Thoracic aorta (tissue), 2 donors: ENCODE data around the gene MALRD1. TPM values are rescaled to one million over a fixed set of nuclear protein-coding genes. Genes with fewer than 3 reads are reported as not detected.

ENCODE experiments used
- ATAC-seq: fragments of 150-250 bp; one replicate; pipeline ENCODE4 v1.8.0; 2017; ENCODE audit warnings: low read depth; ENCODE audit not compliant: insufficient number of reproducible peaks, low FRiP score
- DNase-seq: peaks from one replicate; pipeline ENCODE4 v3.0.0-alpha.2; 2020; ENCODE audit warnings: low spot score
- H3K27ac ChIP-seq, 2 donors: fragments of 200-600 bp; sonication (generic); 1 replicate in 1 of 2; 2 replicates in 1 of 2; pipeline ENCODE4 v1.5.1; 2016; ENCODE audit warnings: mild to moderate bottlenecking in 2 of 2, moderate library complexity in 2 of 2
- H3K27me3 ChIP-seq: fragments of 200-600 bp; sonication (generic); replicated peaks from 2 replicates; pipeline ENCODE4 v1.6.0; 2016; ENCODE audit warnings: mild to moderate bottlenecking; ENCODE audit not compliant: insufficient read depth
- H3K36me3 ChIP-seq: fragments of 200-600 bp; sonication (generic); one replicate; pipeline ENCODE4 v1.5.1; 2016
- H3K4me1 ChIP-seq, 2 donors: fragments of 200-600 bp; sonication (generic); 1 replicate in 1 of 2; 2 replicates in 1 of 2; pipeline versions ENCODE4 v1.5.1 to v1.6.0; 2016; ENCODE audit warnings: low read depth in 2 of 2, mild to moderate bottlenecking in 1 of 2; ENCODE audit not compliant: control insufficient read depth in 1 of 2
- H3K4me3 ChIP-seq: fragments of 200-600 bp; sonication (generic); 2 replicates; pipeline ENCODE4 v1.5.1; 2016; ENCODE audit warnings: mild to moderate bottlenecking
- H3K9me3 ChIP-seq: fragments of 200-600 bp; sonication (generic); 2 replicates; pipeline ENCODE4 v1.5.1; 2016
- CTCF ChIP-seq: fragments of 200-600 bp; sonication (generic); IDR thresholded peaks from one replicate; pipeline ENCODE4 v1.5.1; 2019; ENCODE audit warnings: antibody characterized with exemption
- total RNA-seq, 2 donors: library from RNA; depleted of rRNA; stranded (reverse); fragments of >200 nt; gene quantifications; one replicate each; pipeline versions ENCODE4 v1.1.0 to v1.2.3, GENCODE V29; 2016

MALRD1 gene
- total RNA-seq, 2 donors from 2014 or later, result 0.92 to 5.3 TPM

- no peak overlapping the region for H3K4me3 ChIP-seq
- TF ChIP-seq CTCF, result no peak
- H3K27me3 ChIP-seq, result no peaks in the 10 kb centered on the region
- no peaks in the 10 kb centered on the region for H3K36me3 ChIP-seq
- no peak for ATAC-seq
- H3K4me1 ChIP-seq, result no peaks in the 10 kb centered on the region
- no peak overlapping the region for H3K27ac ChIP-seq
- DNase-seq, result no peak
- no peaks in the 10 kb centered on the region for H3K9me3 ChIP-seq
These were observed 469.5 kb downstream of the MALRD1 start for GRCh38 chr10:19518109-19518508.

DNA sequence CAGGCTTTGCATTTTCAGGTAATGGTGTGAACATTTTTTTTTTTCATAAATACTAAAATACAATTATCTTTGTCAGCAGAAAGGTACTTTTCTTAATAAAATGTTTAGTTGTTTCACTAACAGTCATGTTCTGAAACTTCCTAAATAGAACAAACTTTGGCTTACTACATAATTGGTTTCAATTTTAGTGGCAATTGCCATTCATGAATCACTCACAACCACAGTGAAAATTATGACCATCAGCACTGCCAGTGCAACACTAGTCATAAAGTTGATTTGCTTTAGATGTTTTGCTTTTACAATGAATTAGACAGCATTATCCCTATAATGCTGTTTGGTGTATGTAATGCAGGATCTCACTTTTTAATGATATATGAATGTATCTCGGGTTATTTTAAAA, 470.0 kb downstream of the MALRD1 start:
- no peak for TF ChIP-seq CTCF

DNA sequence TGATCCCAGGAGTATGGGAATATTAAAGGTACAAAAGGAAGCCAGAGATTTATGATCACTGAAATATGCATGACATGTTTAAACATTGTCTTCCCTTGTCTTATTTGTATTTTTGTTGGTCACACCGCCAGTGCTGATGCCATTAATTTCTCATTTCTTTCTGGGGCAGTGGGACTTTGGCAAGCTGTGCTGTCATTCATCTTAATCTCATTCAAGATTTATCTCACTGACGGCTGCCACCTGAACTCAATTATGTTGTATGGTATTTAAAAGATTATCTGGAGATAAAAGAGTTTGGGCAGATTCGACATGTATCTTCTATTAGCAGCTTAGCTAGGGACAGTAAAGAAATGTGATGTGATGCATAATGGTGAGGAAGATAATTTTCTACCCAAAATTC, 482.7 kb downstream of the MALRD1 start:
- Histone ChIP-seq H3K27me3 (no peaks in the 10 kb centered on the region), H3K4me1 (no peaks in the 10 kb centered on the region), H3K36me3 (no peaks in the 10 kb centered on the region), H3K27ac (no peak overlapping the region), H3K4me3 (no peak overlapping the region), H3K9me3 (no peaks in the 10 kb centered on the region)
- no peak for DNase-seq
- TF ChIP-seq CTCF, result no peak
- no peak for ATAC-seq

More for the DNA sequence above, 470.0 kb downstream of the MALRD1 start:
- DNase-seq (no peak), ATAC-seq (no peak)
- H3K36me3 ChIP-seq, result no peaks in the 10 kb centered on the region
- no peaks in the 10 kb centered on the region for H3K27me3 ChIP-seq
- H3K4me3 ChIP-seq, result no peak overlapping the region
- H3K27ac ChIP-seq, result no peak overlapping the region
- no peaks in the 10 kb centered on the region for H3K4me1 ChIP-seq
- H3K9me3 ChIP-seq, result no peaks in the 10 kb centered on the region

GRCh38 chr10:19532411-19532810, 483.8 kb downstream of the MALRD1 start:
- Histone ChIP-seq H3K27me3 (no peaks in the 10 kb centered on the region), H3K4me3 (no peak overlapping the region), H3K9me3 (no peaks in the 10 kb centered on the region), H3K27ac (no peak overlapping the region), H3K4me1 (no peaks in the 10 kb centered on the region), H3K36me3 (no peaks in the 10 kb centered on the region)
- no peak for TF ChIP-seq CTCF
- no peak for ATAC-seq
- DNase-seq, result no peak

DNA sequence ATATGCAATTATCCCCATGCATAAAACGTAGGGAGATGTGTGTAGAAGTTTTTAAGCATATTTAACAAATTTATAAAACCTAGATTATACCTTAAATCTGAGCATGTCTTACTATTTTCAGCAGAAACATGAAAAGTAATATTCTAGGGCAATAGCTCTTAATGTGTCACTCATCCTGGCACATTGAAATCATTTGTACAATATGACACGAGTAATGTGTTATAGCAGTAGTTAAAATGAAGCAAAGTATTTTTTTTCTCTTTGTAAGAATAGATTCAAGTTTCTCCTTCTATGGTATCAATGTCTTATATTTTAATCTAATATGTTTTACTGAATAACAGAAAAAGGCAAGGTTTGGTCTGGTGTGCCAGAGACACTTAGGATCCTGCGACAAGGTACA, 492.7 kb downstream of the MALRD1 start:
- no peak for ATAC-seq
- no peak overlapping the region for H3K27ac ChIP-seq
- no peaks in the 10 kb centered on the region for H3K36me3 ChIP-seq
- no peak overlapping the region for H3K4me3 ChIP-seq
- no peak for TF ChIP-seq CTCF
- no peaks in the 10 kb centered on the region for H3K9me3 ChIP-seq
- no peak for DNase-seq
- no peaks in the 10 kb centered on the region for H3K27me3 ChIP-seq
- peaks cover 0 to under 1% of the 10 kb centered on the region in 2 donors for H3K4me1 ChIP-seq
